ENCODE results near the gene DOCK6.
A peak's percentile ranks its signal among the peaks of the same experiment; 100 is the strongest.

The DOCK6 gene

DNA sequence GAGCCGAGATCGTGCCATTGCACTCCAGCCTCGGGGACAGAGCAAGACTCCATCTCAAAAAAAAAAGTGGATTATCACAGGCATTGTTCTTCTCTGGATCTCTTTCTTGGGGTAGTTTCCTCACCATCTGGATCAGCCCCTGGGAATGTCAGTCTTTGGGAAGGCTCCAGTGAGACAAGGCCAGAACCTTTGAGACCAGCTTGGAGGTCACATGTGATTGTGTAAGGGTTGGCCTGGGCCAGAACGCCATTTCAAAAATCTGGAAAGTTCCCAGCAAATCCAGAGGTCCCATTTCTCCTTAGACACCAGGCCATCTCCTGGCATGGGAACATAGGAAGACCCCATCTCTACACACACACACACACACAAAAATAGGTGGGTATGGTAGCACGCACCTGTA lies 37.2 kb downstream of the DOCK6 start:
- no peak for DNase-seq (ENCODE audit: low read depth)

GRCh38 chr19:11224429-11224828 lies 37.9 kb downstream of the DOCK6 start:
- no peak for DNase-seq (ENCODE audit: low read depth)

DNA sequence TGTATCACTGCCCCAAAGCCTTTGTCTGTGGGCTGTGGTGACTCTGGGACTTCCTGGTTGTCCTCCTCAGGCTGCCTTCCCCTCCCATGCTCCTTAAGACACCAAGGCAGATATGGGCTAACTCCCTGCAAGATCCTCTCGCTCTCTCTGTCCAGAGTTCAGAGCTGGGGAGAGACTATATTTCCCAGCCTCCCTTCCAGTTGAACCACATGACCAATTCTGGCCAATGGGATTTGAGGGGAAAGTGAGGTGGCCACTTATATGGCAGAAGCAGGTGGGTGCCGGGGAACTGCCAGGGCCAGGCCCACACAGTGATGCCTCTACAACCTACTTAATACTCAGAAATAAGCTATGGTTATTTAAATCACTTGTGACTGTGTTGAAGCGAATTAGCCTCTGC lies 39.1 kb downstream of the DOCK6 start:
- DNase-seq (ENCODE audit: low read depth): no peak

DNA sequence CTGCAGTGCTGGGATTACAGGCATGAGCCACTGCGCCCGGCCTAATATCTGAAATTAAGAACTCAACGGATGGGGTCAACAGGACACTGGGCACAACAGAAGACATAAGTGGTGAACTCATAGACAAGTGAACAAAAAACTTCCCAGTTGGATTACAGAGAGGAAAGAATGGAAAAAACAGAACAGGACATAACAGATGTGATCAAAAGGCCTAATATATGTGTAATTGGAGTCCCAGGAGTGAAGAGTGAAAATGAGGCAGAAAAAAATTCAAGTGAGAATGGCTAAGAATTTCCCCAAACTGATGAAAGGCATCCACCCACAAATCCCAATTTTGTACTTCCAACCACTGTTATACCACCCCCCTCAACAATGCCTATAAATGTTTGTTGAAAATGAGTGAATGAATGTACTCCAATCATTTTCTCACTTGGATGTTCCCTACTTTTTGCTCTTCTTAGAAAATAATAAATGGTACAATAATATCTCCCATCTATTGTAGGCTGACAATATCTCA lies 41.2 kb downstream of the DOCK6 start:
- no peak for DNase-seq (ENCODE audit: low read depth)

GRCh38 chr19:11214387-11214786 lies 47.9 kb downstream of the DOCK6 start:
- no peak for DNase-seq (ENCODE audit: low read depth)

- DNase-seq (ENCODE audit: low read depth): no peak
Observed at GRCh38 chr19:11210656-11210928, 51.7 kb downstream of the DOCK6 start.

- DNase-seq (ENCODE audit: low read depth): no peak
Observed at GRCh38 chr19:11209839-11210655, 52.3 kb downstream of the DOCK6 start.

DNA sequence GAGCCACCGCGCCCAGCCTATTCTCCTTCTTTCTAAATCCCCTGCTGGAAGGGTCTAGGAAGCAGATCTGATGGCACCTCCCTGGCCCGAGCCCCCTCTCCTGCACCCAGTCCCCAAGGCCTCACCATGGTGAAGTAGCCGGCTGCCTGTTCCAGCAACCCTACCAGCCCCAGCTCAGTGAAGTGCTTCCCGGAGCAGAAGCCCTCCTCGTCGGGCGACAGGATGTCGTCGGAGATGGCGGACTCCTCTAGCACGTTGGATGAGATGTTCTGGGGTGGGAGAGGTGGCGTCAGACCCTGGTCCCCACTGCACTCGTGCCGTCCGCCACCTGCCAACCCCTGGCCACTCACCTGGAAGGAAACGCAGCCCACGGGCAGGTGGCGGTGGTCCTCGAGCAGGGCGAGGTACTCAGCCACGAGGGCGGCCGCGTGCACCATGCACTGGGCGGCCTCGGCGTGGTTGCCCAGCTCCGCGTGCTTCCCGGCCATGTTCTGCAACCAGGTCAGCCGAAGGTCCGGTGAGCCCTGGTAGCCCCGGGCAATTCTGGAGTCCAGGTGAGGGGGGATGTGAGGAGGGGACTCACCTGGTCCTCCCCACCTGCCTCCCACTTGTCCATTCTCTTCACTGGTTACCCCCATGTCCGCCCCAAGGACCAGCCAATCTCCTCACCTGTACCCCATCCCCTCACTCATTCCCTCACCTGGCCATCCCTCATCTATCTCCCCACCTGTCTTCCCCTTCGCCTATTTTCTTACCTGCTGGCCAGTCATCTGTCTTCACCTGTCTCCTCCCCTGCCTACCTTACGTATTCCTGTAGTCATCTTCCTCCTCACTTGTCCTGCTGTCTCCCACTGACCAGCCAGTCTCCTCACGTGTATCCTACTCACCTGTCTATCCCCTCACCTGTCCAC lies 53.5 kb downstream of the DOCK6 start:
- DNase-seq (ENCODE audit: low read depth): no peak

DNA sequence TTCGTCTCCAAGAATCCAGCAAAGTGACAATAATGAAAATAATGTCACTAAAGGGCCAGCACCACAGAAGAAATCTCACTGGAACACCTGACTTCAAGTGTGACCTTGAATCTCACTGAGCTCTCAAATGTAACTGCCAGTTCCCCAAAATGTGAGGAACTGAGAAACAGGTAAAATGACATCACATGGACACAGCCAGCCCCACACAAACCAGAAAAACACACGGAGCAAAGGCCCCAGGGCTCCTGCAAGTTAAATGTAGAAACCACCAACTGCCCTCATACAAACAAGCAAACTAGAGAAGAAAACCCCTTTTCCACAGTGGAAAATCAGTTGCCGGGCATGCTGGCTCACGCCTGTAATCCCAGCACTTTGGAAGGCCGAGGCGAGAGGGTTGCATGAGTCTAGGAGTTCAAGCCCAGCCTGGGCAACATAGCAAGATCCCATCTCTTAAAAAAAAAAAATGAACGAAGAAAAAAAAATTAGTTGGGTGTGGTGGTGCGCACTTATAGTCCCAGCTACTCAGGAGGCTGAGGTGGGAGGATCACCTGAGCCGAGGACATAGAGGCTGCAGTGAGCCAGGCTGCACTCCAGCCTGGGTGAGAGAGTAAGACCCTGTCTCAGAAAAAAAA lies 56.3 kb downstream of the DOCK6 start:
- no peak for DNase-seq (ENCODE audit: low read depth)

- no peak for DNase-seq (ENCODE audit: low read depth)
Observed at GRCh38 chr19:11204943-11205349, 57.4 kb downstream of the DOCK6 start.

GRCh38 chr19:11204076-11204602 lies 58.2 kb downstream of the DOCK6 start:
- no peak for DNase-seq (ENCODE audit: low read depth)

DNA sequence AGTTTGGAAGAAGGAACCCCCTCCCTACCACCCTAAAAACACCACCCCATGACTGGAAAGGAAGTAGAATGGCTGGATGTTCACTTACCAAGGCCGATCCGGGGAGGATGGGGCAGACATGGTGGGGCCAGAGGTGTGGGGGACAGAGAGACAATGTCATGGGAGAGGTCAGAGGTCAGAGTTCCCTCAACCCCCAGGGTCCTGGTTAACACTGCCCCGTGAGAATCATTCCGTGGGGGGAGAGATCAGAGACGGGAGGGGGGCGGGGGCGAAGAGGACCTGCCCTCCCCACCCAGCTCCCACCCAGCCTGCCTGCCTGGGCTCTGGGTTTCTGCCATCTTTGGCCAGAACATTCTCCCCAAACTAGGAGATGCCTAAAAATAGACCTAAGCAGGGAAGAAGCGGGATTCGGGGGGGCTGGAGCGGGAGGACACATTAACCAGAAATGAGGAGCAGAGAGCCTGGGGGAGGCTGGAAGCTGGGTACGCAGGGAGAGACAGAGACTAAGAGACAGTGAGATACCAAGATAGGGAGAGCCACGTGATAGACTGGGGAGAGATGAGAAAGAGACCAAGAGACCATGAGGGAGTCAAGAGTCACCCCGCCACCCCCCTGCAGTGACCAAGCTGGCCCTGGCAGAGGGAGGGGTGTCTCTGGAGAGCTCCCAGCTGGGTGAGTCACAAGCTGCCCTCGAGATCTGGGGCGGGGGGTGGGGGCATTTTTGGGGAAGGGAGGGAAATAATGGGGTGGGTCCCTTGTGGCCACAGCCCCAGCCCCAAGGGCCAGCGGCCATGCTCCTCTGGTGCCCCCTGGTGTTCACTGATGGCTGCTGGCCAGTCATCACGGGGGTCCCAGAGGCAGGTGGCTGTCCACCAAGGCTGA lies 58.9 kb downstream of the DOCK6 start:
- peak; percentile 34 for DNase-seq (ENCODE audit: low read depth)

GRCh38 chr19:11202488-11203193 lies 59.7 kb downstream of the DOCK6 start:
- DNase-seq (ENCODE audit: low read depth): no peak

- DNase-seq (ENCODE audit: low read depth): no peak
Observed at GRCh38 chr19:11201791-11202190, 60.5 kb downstream of the DOCK6 start.

GRCh38 chr19:11200931-11201330 lies 61.4 kb downstream of the DOCK6 start:
- DNase-seq (ENCODE audit: low read depth): no peak

GRCh38 chr19:11200015-11200574 lies 62.2 kb downstream of the DOCK6 start:
- DNase-seq (ENCODE audit: low read depth): no peak

DNA sequence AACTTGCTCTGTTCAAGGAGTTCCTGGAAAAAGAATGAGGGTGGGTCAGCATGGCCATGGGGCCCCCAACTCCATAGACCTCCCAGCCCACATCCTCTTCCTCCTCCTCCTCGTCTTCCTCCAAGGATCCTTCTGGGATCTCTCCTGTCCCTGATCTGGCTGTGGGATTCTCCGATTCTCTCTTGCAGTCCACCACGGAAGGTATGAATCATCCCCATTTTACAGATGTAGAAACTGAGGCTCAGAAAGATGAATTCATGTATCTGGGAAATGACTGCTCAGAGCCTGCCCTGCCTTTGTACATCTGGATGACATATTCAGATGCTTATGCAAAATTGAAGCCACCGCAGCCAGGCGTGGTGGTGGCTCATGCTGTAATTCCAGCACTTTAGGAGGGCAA lies 62.8 kb downstream of the DOCK6 start:
- no peak for DNase-seq (ENCODE audit: low read depth)

DNA sequence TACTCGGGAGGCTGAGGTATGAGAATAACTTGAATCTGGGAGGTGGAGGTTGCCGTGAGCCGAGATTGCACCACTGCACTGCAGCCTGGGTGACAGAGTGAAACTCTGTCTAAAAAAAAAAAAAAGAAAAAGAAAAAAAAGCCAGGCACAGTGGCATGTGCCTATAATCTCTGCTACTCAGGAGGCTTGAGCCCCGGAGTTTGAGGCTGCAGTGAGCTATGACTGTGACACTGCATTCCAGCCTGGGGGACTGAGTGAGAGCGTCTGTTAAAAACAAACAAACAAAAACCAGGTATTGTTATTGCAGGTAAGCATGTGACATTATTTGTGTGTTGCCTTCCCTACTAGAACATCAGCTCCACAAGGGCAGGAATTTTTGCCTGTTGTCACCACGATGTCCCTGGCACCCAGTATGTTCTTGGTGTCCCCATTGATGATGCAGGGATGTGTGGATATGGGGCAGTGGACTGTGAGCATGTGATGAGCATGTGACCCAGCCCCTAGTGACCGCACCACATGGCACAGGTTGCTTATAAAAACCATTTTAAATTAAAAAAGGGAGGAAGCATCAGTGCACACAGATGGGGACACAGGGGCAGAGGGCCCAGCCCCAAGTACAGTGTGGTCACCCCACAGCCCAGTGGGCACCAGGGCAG lies 63.4 kb downstream of the DOCK6 start:
- DNase-seq (ENCODE audit: low read depth): no peak

GRCh38 chr19:11198175-11198534 lies 64.2 kb downstream of the DOCK6 start:
- no peak for DNase-seq (ENCODE audit: low read depth)
